ENCODE measurements around the gene TGM5. TPM values are rescaled to one million over a fixed set of nuclear protein-coding genes. Genes with fewer than 3 reads are reported as not detected.

The TGM5 gene
- polyA plus RNA-seq, 2 of the 4 experiments (the other 2 are of a cell fraction), result not detected

DNA sequence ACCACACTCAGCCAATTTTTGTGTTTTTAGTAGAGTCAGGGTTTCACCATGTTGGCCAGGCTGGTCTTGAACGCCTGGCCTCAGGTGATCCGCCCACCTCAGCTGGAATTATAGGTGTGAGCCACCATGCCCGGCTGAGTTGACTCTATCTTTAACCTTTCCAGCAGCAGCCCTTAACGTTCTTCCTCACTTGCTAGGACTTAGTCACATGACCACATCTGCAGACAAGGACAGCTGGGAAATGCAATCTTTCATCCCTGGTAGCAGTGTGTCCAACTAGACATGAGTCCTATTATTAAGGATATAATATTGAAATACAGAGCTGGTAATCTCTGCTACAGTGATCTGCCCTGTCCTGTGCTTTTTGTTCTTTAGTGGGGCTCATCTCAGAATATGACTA is 45.6 kb upstream of the TGM5 start:
- WGBS (ENCODE audit: missing lambda C conversion rate), result 0% methylated on average over 4 of the region's 4 CpGs
- POLR2A ChIA-PET, result no interaction called here
- Histone ChIP-seq H3K4me2 (no peak overlapping the region), H3K9me3 (no peaks in the 10 kb centered on the region), H3K4me3 (no peak overlapping the region), H3K4me1 (no peaks in the 10 kb centered on the region), H3K27ac (no peak overlapping the region)
- ATAC-seq (no peak), DNase-seq (ENCODE audit: low read depth in 1 of 2, low spot score in 1 of 2) (no peak), FAIRE-seq (no peak)
- no peak for TF ChIP-seq HOXB13 (CRISPR knock-in tag; IDR thresholded peaks at IDR 0.05; ENCODE audit: low read depth)
- no peak for TF ChIP-seq NPAS2 (CRISPR knock-in tag; IDR thresholded peaks at IDR 0.05; ENCODE audit: borderline replicate concordance)
- TF ChIP-seq ZFP36 (IDR thresholded peaks at IDR 0.05; ENCODE audit: borderline replicate concordance, partially characterized antibody), result no peak
- TF ChIP-seq TP53 (CRISPR knock-in tag; IDR thresholded peaks at IDR 0.05), result no peak
- no peak for TF ChIP-seq PHF8 (IDR thresholded peaks at IDR 0.05; ENCODE audit: borderline replicate concordance, low read depth)
- no peak for TF ChIP-seq RAD21 (conservative IDR thresholded peaks at IDR 0.05 in 1 of 2, IDR thresholded peaks at IDR 0.05 in 1 of 2)
- TF ChIP-seq ATOH8 (CRISPR knock-in tag; IDR thresholded peaks at IDR 0.05; ENCODE audit: low read depth), result no peak
- TF ChIP-seq, protein P1, sequence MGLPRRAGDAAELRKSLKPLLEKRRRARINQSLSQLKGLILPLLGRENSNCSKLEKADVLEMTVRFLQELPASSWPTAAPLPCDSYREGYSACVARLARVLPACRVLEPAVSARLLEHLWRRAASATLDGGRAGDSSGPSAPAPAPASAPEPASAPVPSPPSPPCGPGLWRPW (IDR thresholded peaks at IDR 0.05), result no peak
- TF ChIP-seq CBX8 (IDR thresholded peaks at IDR 0.05), result no peak
- TF ChIP-seq HOXB5 (CRISPR knock-in tag; IDR thresholded peaks at IDR 0.05), result no peak
- TF ChIP-seq RCOR1 (IDR thresholded peaks at IDR 0.05; ENCODE audit: low read depth, low read length), result no peak
- CTCF ChIA-PET, result no interaction called here

DNA sequence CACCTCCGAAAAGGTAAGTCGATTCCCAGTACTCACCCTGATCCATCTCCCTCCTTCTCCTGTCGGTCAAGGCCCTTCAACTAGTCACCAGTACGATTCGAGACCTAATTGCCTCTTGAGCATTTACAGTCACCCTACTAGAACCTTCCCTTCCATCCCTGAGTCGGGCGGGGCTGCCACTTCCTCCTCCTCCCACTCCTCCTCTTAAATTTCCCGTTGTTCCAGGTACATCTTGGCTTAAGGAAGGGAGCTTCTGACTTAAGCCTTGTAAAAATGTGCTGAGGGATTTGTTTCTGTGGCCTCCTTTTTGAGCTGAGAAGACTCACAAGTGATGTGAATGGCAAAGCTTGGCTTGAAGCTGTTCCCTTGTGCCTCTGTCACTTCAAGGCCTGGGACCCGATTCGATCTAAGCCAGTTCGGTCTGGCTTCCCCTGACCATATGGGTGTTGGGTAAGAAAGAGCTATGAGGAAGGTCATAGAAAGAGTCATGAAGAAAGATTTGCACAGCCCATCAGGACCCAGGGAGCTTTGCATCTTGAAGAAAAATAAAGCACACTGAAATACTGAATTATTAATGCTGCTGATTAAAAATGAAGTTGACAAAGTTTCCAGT is 35.6 kb upstream of the TGM5 start, which contains the start of gene TGM7:
Gene TGM7, minus strand, starts transcription at position 51 of the 613 bp plus-strand sequence.
- Histone ChIP-seq H3K4me3 (no peak within 1 kb of the TSS), H3K4me2 (no peak within 1 kb of the TSS), H3K9me3 (no peaks in the 10 kb centered on the region), H3K4me1 (no peaks in the 10 kb centered on the region), H3K27ac (no peak within 1 kb of the TSS)
- POLR2A ChIA-PET, result no interaction called here
- TF ChIP-seq RCOR1 (IDR thresholded peaks at IDR 0.05; ENCODE audit: low read depth, low read length) (no peak), HEYL (CRISPR knock-in tag; IDR thresholded peaks at IDR 0.05) (no peak), CBX8 (IDR thresholded peaks at IDR 0.05) (no peak)
- WGBS (ENCODE audit: missing lambda C conversion rate), result 65% methylated on average over 11 of the region's 11 CpGs
- no peak for FAIRE-seq
- DNase-seq (ENCODE audit: low read depth in 1 of 2, low spot score in 1 of 2), result no peak
- CTCF ChIA-PET, result interaction anchor here (1.3 to 1.5 kb wide), 2 partner anchors 20 to 77 kb away, joined by 3 to 7 read pairs; no protein-coding TSS in a partner anchor
- no peak for ATAC-seq

DNA sequence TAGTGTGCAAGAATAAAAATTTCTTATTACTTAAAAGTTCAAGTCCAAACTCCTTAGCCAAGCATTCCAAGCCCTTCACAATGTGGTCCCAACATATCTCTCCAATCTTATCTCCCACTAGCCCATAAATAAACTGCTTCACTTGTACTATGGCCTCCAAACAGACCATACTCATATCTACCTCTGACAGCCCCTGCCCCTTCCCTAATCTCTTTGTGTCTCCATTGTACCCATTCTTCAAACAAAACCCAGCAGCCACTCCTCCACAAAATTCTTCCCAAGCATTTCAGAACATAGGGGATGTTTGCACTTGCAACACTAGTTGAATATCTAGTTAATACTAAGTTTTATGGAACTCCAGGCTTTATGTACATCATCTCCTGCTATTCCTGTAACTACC is 33.2 kb upstream of the TGM5 start:
- POLR2A ChIA-PET, result no interaction called here
- no peak for DNase-seq (ENCODE audit: low read depth in 1 of 2, low spot score in 1 of 2)
- no peak for TF ChIP-seq SMC3 (IDR thresholded peaks at IDR 0.05)
- no peak for TF ChIP-seq FOXS1 (CRISPR knock-in tag; IDR thresholded peaks at IDR 0.05)
- no peak for TF ChIP-seq CHD4 (IDR thresholded peaks at IDR 0.05; ENCODE audit: borderline replicate concordance)
- TF ChIP-seq TP53 (CRISPR knock-in tag; IDR thresholded peaks at IDR 0.05), result no peak
- no peak for TF ChIP-seq EHMT2 (IDR thresholded peaks at IDR 0.05; ENCODE audit: low read depth)
- Histone ChIP-seq H3K4me1 (no peaks in the 10 kb centered on the region), H3K4me3 (no peak overlapping the region), H3K9me3 (no peaks in the 10 kb centered on the region), H3K4me2 (no peak overlapping the region), H3K27ac (no peak overlapping the region)
- CTCF ChIA-PET, result interaction anchor here (0.7 kb wide), 1 partner anchor 116 kb away, joined by 3 read pairs; no protein-coding TSS in a partner anchor
- ATAC-seq, result no peak
- FAIRE-seq, result no peak

- POLR2A ChIA-PET, result no interaction called here
- 31% methylated on average over 3 of the region's 3 CpGs for WGBS (ENCODE audit: missing lambda C conversion rate)
- H3K9me3 ChIP-seq, result no peaks in the 10 kb centered on the region
- FAIRE-seq (no peak), ATAC-seq (no peak), DNase-seq (ENCODE audit: low read depth in 1 of 2, low spot score in 1 of 2) (no peak)
- CTCF ChIA-PET, result interaction anchor here (0.6 to 0.7 kb wide), 2 partner anchors 115 to 1244 kb away, joined by 3 read pairs; no protein-coding TSS in a partner anchor
- H3K4me3 ChIP-seq, result no peak overlapping the region
- H3K4me1 ChIP-seq, result no peaks in the 10 kb centered on the region
- H3K4me2 ChIP-seq, result no peak overlapping the region
- H3K27ac ChIP-seq, result no peak overlapping the region
- no peak for TF ChIP-seq ELK1 (IDR thresholded peaks at IDR 0.05; ENCODE audit: low read depth, low read length)
- TF ChIP-seq POLR2A (IDR thresholded peaks at IDR 0.05; ENCODE audit: low read length), result no peak
- TF ChIP-seq, protein P2, sequence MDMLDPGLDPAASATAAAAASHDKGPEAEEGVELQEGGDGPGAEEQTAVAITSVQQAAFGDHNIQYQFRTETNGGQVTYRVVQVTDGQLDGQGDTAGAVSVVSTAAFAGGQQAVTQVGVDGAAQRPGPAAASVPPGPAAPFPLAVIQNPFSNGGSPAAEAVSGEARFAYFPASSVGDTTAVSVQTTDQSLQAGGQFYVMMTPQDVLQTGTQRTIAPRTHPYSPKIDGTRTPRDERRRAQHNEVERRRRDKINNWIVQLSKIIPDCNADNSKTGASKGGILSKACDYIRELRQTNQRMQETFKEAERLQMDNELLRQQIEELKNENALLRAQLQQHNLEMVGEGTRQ (IDR thresholded peaks at IDR 0.05), result no peak
- no peak for TF ChIP-seq E2F6 (IDR thresholded peaks at IDR 0.05; ENCODE audit: borderline replicate concordance, low read depth)
- TF ChIP-seq CEBPB (IDR thresholded peaks at IDR 0.05), result no peak
- TF ChIP-seq SMC3 (IDR thresholded peaks at IDR 0.05), result no peak
- TF ChIP-seq RFX5 (IDR thresholded peaks at IDR 0.05), result no peak
- no peak for TF ChIP-seq REST (IDR thresholded peaks at IDR 0.05)
Observed at GRCh38 chr15:43299411-43299810, 32.7 kb upstream of the TGM5 start.

All from A549 (cell line).